K562 (cell line): ENCODE measurements around the gene ACTN4. TPM values are rescaled to one million over a fixed set of nuclear protein-coding genes. Genes with fewer than 3 reads are reported as not detected.

Experiments
- CBX1 ChIP-seq: sonication (generic); IDR thresholded peaks from 2 replicates; pipeline ENCODE4 v1.6.1; 2016; ENCODE audit warnings: antibody characterized with exemption, low read depth, mild to moderate bottlenecking
- CREM ChIP-seq: IDR thresholded peaks from 2 replicates; pipeline ENCODE4 v1.6.1; 2014; ENCODE audit warnings: antibody characterized with exemption, low read depth
- DIDO1 ChIP-seq: fragments of 450-650 bp; IDR thresholded peaks from 2 replicates; pipeline ENCODE4 v1.6.1; 2016; ENCODE audit warnings: low read depth, missing biosample characterization, missing genetic modification characterization
- ELF2 ChIP-seq: fragments of 250-450 bp; sonication (Bioruptor Pico); IDR thresholded peaks from 2 replicates; pipeline ENCODE4 v1.5.0; 2021; ENCODE audit warnings: mild to moderate bottlenecking
- EZH2 ChIP-seq: IDR thresholded peaks from 2 replicates; pipeline ENCODE4 v1.6.1; 2012; ENCODE audit warnings: low read depth, mild to moderate bottlenecking, inconsistent platforms, low read length, borderline replicate concordance
- MYNN ChIP-seq, 2 experiments: sonication (generic); formaldehyde crosslinking in 1 of 2; IDR thresholded peaks; 2 replicates each; pipeline versions ENCODE4 v1.5.0 to v1.6.1; 2016 to 2020; ENCODE audit warnings: antibody characterized with exemption in 1 of 2, missing genetic modification reagents in 1 of 2
- NFYB ChIP-seq: IDR thresholded peaks from 2 replicates; pipeline ENCODE4 v1.6.1; 2011; ENCODE audit warnings: mild to moderate bottlenecking, moderate library complexity; ENCODE audit not compliant: insufficient read length; ENCODE audit errors: extremely low read depth
- NONO ChIP-seq, 2 experiments: fragments of 200-400 bp in 1 of 2; fragments of 450-650 bp in 1 of 2; formaldehyde crosslinking in 1 of 2; IDR thresholded peaks; 2 replicates each; pipeline ENCODE4 v1.6.1; 2017; ENCODE audit warnings: low read depth in 2 of 2, mild to moderate bottlenecking in 2 of 2, moderate library complexity in 2 of 2, low read length in 1 of 2
- PHTF2 ChIP-seq: fragments of 250-450 bp; sonication (Bioruptor Pico); IDR thresholded peaks from 2 replicates; pipeline ENCODE4 v1.5.0; 2021; ENCODE audit warnings: mild to moderate bottlenecking
- POLR2G ChIP-seq: fragments of 200-400 bp; formaldehyde crosslinking; IDR thresholded peaks from 2 replicates; pipeline ENCODE4 v1.6.1; 2017; ENCODE audit warnings: low read depth, mild to moderate bottlenecking, antibody characterized with exemption, low read length, moderate library complexity
- POU5F1 ChIP-seq: fragments of 150-350 bp; IDR thresholded peaks from 2 replicates; pipeline ENCODE4 v1.6.1; 2014; ENCODE audit warnings: borderline replicate concordance, low read length, low read depth, mild to moderate bottlenecking; ENCODE audit not compliant: partially characterized antibody
- PPARD ChIP-seq: fragments of 250-450 bp; sonication (Bioruptor Pico); IDR thresholded peaks from 2 replicates; pipeline ENCODE4 v1.8.0; 2022; ENCODE audit warnings: inconsistent platforms, mild to moderate bottlenecking, moderate library complexity
- RUNX1 ChIP-seq: sonication (generic); IDR thresholded peaks from 2 replicates; pipeline ENCODE4 v1.6.1; 2016; ENCODE audit warnings: antibody characterized with exemption, low read depth
- SPI1 ChIP-seq: IDR thresholded peaks from 2 replicates; pipeline ENCODE4 v1.6.1; 2011; ENCODE audit warnings: low read depth, low read length, control low read depth, borderline replicate concordance
- TAF1 ChIP-seq: IDR thresholded peaks from 2 replicates; pipeline ENCODE4 v1.6.1; 2011; ENCODE audit warnings: mild to moderate bottlenecking, low read length, moderate library complexity; ENCODE audit not compliant: insufficient read depth, control insufficient read depth, severe bottlenecking; ENCODE audit errors: extremely low read depth
- ZBTB17 ChIP-seq: fragments of 450-650 bp; formaldehyde crosslinking; IDR thresholded peaks from 2 replicates; pipeline ENCODE4 v1.4.0; 2020; ENCODE audit warnings: mild to moderate bottlenecking
- ZKSCAN8 ChIP-seq: fragments of 200-800 bp; sonication (Bioruptor generic); IDR thresholded peaks from 2 replicates; pipeline ENCODE4 v1.6.1; 2016; ENCODE audit warnings: missing genetic modification characterization, missing compliant biosample characterization
- ZNF75A ChIP-seq: fragments of 450-650 bp; formaldehyde crosslinking; IDR thresholded peaks from 2 replicates; pipeline ENCODE4 v1.4.0; 2020; ENCODE audit warnings: mild to moderate bottlenecking
- ZNF79 ChIP-seq: fragments of 250-450 bp; sonication (Bioruptor Pico); IDR thresholded peaks from 2 replicates; pipeline ENCODE4 v1.4.0; 2020; ENCODE audit warnings: low read depth, mild to moderate bottlenecking, moderate library complexity
- polyA plus RNA-seq, 8 experiments: library from polyadenylated mRNA; depleted of rRNA in 4 of 8; stranded (reverse) in 5 of 8; unstranded in 3 of 8; fragments of >200 nt; fragmentation: Nextera tagmentation in 2 of 8; fragmentation: Illumina TruSeq in 1 of 8; extraction: Ambion mirVana in 2 of 8; extraction: Trizol in 1 of 8; gene quantifications; 2 replicates each; pipeline versions ENCODE4 v1.2.1 to v1.2.3, GENCODE V29; 2011 to 2014; ENCODE audit warnings: inconsistent platforms in 1 of 8, missing spikeins in 1 of 8
- total RNA-seq, 7 experiments: library from RNA; depleted of rRNA in 6 of 7; stranded (reverse); fragments of >200 nt in 6 of 7; fragmentation: Illumina TruSeq in 2 of 7; extraction: Trizol in 2 of 7; gene quantifications; 2 replicates each; pipeline versions ENCODE4 v1.2.1 to v1.2.3, GENCODE V29; 2011 to 2021; ENCODE audit warnings: low replicate concordance in 1 of 7
- TF ChIP-seq, protein P1 (sequence below): sonication (generic); formaldehyde crosslinking; IDR thresholded peaks from 2 replicates; pipeline ENCODE4 v1.8.0; 2022; ENCODE audit warnings: mild to moderate bottlenecking, missing genetic modification reagents
- TF ChIP-seq, protein P2 (sequence below): fragments of 150-350 bp; conservative IDR thresholded peaks from 2 replicates; pipeline ENCODE4 v1.6.1; 2014; ENCODE audit warnings: low read length

Gene ACTN4
- total and polyA plus RNA-seq, 9 of the 15 experiments (the other 6 are each of a cell fraction or from before 2014, with no cell fraction given) = 3.1 to 385 (median 125) TPM

DNA sequence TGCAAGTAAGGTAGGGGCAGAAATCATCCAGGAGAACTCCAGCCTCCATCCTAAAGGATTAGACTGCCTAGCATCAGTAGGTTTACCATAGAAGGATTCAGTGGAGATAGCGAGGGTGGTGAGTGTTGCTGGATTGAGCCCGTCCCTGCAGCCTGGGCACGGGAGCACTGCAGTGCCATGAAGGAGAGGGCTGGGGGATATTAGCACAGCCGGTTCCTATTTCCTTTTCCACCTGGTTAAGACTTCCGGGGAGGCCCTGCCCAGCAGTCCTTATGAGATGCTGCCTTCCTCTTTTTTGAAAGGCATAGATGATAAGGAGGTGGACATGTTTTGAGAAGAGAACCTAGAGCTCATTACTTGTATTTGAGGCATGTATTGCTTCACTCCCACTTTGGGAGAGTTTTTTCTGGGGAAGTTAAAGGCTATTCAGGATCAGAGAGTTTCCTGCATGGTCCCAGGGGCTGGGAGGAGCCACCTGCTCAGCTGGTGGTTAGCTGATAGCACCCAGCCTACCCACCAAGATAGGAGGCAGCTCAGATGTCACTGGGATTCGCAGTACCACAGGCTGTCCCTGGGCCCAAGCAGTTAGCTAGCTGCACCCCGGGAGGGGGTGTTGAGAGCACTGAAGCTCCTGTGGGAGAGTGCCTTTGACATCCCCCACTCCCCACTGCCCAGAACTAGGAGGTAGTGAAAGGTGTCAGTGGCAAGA, 17.2 kb downstream of the ACTN4 start (continued):
- no peak for TF ChIP-seq ELF2
- no peak for TF ChIP-seq RUNX1
- TF ChIP-seq EZH2 = no peak
- no peak for TF ChIP-seq TAF1
- TF ChIP-seq ZNF75A (CRISPR knock-in tag) = no peak
- no peak for TF ChIP-seq ZNF79
- TF ChIP-seq NFYB = no peak
- TF ChIP-seq DIDO1 (tag) = no peak
- no peak; the same call in 1 of the 2 replicates for TF ChIP-seq MYNN (IDR thresholded peaks at IDR 0.05)
- TF ChIP-seq MYNN (CRISPR knock-in tag; IDR thresholded peaks at IDR 0.05) = no peak
- TF ChIP-seq ZKSCAN8 (CRISPR knock-in tag) = 0 out of 2 replicates have a peak, but pooled peaks have one; percentile 38
- TF ChIP-seq, protein P1, sequence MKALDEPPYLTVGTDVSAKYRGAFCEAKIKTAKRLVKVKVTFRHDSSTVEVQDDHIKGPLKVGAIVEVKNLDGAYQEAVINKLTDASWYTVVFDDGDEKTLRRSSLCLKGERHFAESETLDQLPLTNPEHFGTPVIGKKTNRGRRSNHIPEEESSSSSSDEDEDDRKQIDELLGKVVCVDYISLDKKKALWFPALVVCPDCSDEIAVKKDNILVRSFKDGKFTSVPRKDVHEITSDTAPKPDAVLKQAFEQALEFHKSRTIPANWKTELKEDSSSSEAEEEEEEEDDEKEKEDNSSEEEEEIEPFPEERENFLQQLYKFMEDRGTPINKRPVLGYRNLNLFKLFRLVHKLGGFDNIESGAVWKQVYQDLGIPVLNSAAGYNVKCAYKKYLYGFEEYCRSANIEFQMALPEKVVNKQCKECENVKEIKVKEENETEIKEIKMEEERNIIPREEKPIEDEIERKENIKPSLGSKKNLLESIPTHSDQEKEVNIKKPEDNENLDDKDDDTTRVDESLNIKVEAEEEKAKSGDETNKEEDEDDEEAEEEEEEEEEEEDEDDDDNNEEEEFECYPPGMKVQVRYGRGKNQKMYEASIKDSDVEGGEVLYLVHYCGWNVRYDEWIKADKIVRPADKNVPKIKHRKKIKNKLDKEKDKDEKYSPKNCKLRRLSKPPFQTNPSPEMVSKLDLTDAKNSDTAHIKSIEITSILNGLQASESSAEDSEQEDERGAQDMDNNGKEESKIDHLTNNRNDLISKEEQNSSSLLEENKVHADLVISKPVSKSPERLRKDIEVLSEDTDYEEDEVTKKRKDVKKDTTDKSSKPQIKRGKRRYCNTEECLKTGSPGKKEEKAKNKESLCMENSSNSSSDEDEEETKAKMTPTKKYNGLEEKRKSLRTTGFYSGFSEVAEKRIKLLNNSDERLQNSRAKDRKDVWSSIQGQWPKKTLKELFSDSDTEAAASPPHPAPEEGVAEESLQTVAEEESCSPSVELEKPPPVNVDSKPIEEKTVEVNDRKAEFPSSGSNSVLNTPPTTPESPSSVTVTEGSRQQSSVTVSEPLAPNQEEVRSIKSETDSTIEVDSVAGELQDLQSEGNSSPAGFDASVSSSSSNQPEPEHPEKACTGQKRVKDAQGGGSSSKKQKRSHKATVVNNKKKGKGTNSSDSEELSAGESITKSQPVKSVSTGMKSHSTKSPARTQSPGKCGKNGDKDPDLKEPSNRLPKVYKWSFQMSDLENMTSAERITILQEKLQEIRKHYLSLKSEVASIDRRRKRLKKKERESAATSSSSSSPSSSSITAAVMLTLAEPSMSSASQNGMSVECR (CRISPR knock-in tag) = no peak
- TF ChIP-seq, protein P2, sequence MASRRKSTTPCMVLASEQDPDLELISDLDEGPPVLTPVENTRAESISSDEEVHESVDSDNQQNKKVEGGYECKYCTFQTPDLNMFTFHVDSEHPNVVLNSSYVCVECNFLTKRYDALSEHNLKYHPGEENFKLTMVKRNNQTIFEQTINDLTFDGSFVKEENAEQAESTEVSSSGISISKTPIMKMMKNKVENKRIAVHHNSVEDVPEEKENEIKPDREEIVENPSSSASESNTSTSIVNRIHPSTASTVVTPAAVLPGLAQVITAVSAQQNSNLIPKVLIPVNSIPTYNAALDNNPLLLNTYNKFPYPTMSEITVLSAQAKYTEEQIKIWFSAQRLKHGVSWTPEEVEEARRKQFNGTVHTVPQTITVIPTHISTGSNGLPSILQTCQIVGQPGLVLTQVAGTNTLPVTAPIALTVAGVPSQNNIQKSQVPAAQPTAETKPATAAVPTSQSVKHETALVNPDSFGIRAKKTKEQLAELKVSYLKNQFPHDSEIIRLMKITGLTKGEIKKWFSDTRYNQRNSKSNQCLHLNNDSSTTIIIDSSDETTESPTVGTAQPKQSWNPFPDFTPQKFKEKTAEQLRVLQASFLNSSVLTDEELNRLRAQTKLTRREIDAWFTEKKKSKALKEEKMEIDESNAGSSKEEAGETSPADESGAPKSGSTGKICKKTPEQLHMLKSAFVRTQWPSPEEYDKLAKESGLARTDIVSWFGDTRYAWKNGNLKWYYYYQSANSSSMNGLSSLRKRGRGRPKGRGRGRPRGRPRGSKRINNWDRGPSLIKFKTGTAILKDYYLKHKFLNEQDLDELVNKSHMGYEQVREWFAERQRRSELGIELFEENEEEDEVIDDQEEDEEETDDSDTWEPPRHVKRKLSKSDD = no peak
- TF ChIP-seq POU5F1 = no peak
- no peak for TF ChIP-seq CREM
- TF ChIP-seq POLR2G = no peak
- TF ChIP-seq PHTF2 = no peak
- TF ChIP-seq ZBTB17 = no peak
- TF ChIP-seq NONO (IDR thresholded peaks at IDR 0.05; ENCODE audit: low read depth in 2 of 2, low read length in 1 of 2) = 0 out of 4 replicates have a peak, but pooled peaks of 1 of the 2 experiments have one; percentile 20
- peak; percentile 99 for TF ChIP-seq SPI1
- TF ChIP-seq PPARD = no peak
- TF ChIP-seq CBX1 = no peak
